HCT116 (cell line): ENCODE measurements around the gene NEK11. TPM values are rescaled to one million over a fixed set of nuclear protein-coding genes. Genes with fewer than 3 reads are reported as not detected.

ENCODE experiments used
- ATAC-seq: fragments of 200-7000 bp; cut with Tn5 transposase; 2 replicates; pipeline ENCODE4 v1.9.1; 2020; ENCODE audit warnings: mild to moderate bottlenecking, moderate library complexity
- BruUV-seq: library from RNA; stranded (reverse); fragments of 400-500 nt; replicated peaks from 2 replicates; lab custom pipeline; 2021; lab: Mats Ljungman, UMichigan
- CTCF ChIA-PET: fragments of 300-600 bp; sonication (Branson Sonifier 250); formaldehyde crosslinking; loops from one replicate; lab custom pipeline; 2021; ENCODE audit warnings: antibody characterized with exemption; lab: Charles Lee
- POLR2A ChIA-PET: fragments of 300-600, 350-600 bp; sonication (Branson Sonifier 250); formaldehyde crosslinking; loops from one replicate; lab custom pipeline; 2021; ENCODE audit warnings: antibody characterized with exemption; lab: Charles Lee
- RAD21 ChIA-PET, 2 experiments: fragments of 300-600 bp; sonication (Branson Sonifier 250); formaldehyde crosslinking; loops; one replicate each; lab custom pipeline; 2023; ENCODE audit warnings: low total read pairs in 2 of 2; ENCODE audit not compliant: uncharacterized antibody in 2 of 2, unreplicated experiment in 2 of 2, low non-redundant PET in 1 of 2; lab: Charles Lee
- DNase-seq: peaks from one replicate; pipeline ENCODE4 v3.0.0-alpha.2; 2010; ENCODE audit warnings: low read depth, low spot score
- H2AFZ ChIP-seq: fragments of 200-600 bp; shearing (Covaris generic), sonication (generic); 2 replicates; pipeline ENCODE4 v1.6.1; 2017; ENCODE audit warnings: low read depth, mixed run types, mixed read lengths, antibody characterized with exemption, low read length; ENCODE audit not compliant: poor library complexity, severe bottlenecking
- H3K27ac ChIP-seq: 2 replicates; pipeline ENCODE4 v1.5.1; 2012; ENCODE audit warnings: low read depth, low read length
- H3K27me3 ChIP-seq: fragments of 200-600 bp; sonication (generic); 2 replicates; pipeline ENCODE4 v1.6.1; 2016; ENCODE audit warnings: mixed run types, low read length, mixed read lengths; ENCODE audit not compliant: insufficient read depth
- H3K36me3 ChIP-seq, 2 experiments: fragments of 200-500 bp in 1 of 2; fragments of 200-600 bp in 1 of 2; sonication (Bioruptor generic) in 1 of 2; sonication (generic) in 1 of 2; 2 replicates each; pipeline versions ENCODE4 v1.5.1 to v1.6.1; 2014 to 2016; ENCODE audit warnings: low read length in 2 of 2, inconsistent platforms in 1 of 2, mixed read lengths in 1 of 2, mixed run types in 1 of 2; ENCODE audit not compliant: insufficient read depth in 2 of 2, control insufficient read depth in 1 of 2
- H3K4me1 ChIP-seq, 2 experiments: fragments of 200-600 bp in 1 of 2; sonication (generic) in 1 of 2; 2 replicates each; pipeline versions ENCODE4 v1.5.1 to v1.6.1; 2012 to 2017; ENCODE audit warnings: low read length in 2 of 2, inconsistent platforms in 1 of 2, mild to moderate bottlenecking in 1 of 2, mixed read lengths in 1 of 2, mixed run types in 1 of 2, moderate library complexity in 1 of 2; ENCODE audit not compliant: insufficient read depth in 2 of 2, control insufficient read depth in 1 of 2
- H3K4me2 ChIP-seq: fragments of 200-600 bp; sonication (generic); 2 replicates; pipeline ENCODE4 v1.6.1; 2017; ENCODE audit warnings: mixed run types, low read length, mixed read lengths
- H3K4me3 ChIP-seq, 2 experiments: fragments of 200-600 bp in 1 of 2; sonication (generic) in 1 of 2; replicated peaks in 1 of 2; 2 replicates each; pipeline ENCODE4 v1.5.1; 2011 to 2016; ENCODE audit warnings: low read length in 2 of 2, control low read depth in 1 of 2, low read depth in 1 of 2, mild to moderate bottlenecking in 1 of 2, mixed read lengths in 1 of 2, mixed run types in 1 of 2
- H3K79me2 ChIP-seq: fragments of 200-600 bp; sonication (generic); 2 replicates; pipeline ENCODE4 v1.6.1; 2017; ENCODE audit warnings: mild to moderate bottlenecking, mixed run types, low read length, moderate library complexity, mixed read lengths; ENCODE audit not compliant: insufficient read depth
- H3K9ac ChIP-seq: fragments of 200-600 bp; sonication (generic); 2 replicates; pipeline ENCODE4 v1.6.1; 2016; ENCODE audit warnings: low read length, mixed read lengths
- H3K9me2 ChIP-seq: fragments of 200-600 bp; sonication (generic), shearing (Covaris generic); 2 replicates; pipeline ENCODE4 v1.6.1; 2017; ENCODE audit warnings: mixed run types, mild to moderate bottlenecking, moderate library complexity; ENCODE audit not compliant: insufficient read depth
- H3K9me3 ChIP-seq, 2 experiments: fragments of 200-500 bp in 1 of 2; fragments of 200-600 bp in 1 of 2; sonication (Bioruptor generic) in 1 of 2; sonication (generic) in 1 of 2; 2 replicates each; pipeline ENCODE4 v1.6.1; 2014 to 2017; ENCODE audit warnings: low read length in 2 of 2, mixed read lengths in 2 of 2, inconsistent platforms in 1 of 2, low read depth in 1 of 2, mild to moderate bottlenecking in 1 of 2, mixed run types in 1 of 2, moderate library complexity in 1 of 2; ENCODE audit not compliant: control insufficient read depth in 1 of 2, insufficient read depth in 1 of 2
- H4K20me1 ChIP-seq: fragments of 200-600 bp; sonication (generic), shearing (Covaris generic); 2 replicates; pipeline ENCODE4 v1.6.1; 2017; ENCODE audit warnings: mixed run types, mild to moderate bottlenecking, moderate library complexity; ENCODE audit not compliant: insufficient read depth
- CTCF ChIP-seq, 3 experiments: fragments of 200-600 bp in 1 of 3; sonication (generic) in 1 of 3; IDR thresholded peaks in 2 of 3; conservative IDR thresholded peaks in 1 of 3; 2 replicates each; pipeline ENCODE4 v1.5.1; 2012 to 2017; ENCODE audit warnings: low read depth in 2 of 3, low read length in 2 of 3, antibody characterized with exemption in 1 of 3, borderline replicate concordance in 1 of 3, control low read depth in 1 of 3, mild to moderate bottlenecking in 1 of 3, mixed read lengths in 1 of 3, mixed run types in 1 of 3, moderate library complexity in 1 of 3; ENCODE audit not compliant: insufficient read depth in 1 of 3
- EGR1 ChIP-seq: IDR thresholded peaks from 2 replicates; pipeline ENCODE4 v1.6.1; 2012; ENCODE audit warnings: low read depth
- EZH2phosphoT487 ChIP-seq: fragments of 200-600 bp; IDR thresholded peaks from 2 replicates; pipeline ENCODE4 v1.6.1; 2018; ENCODE audit warnings: antibody characterized with exemption, borderline replicate concordance
- RAD21 ChIP-seq: IDR thresholded peaks from 2 replicates; pipeline ENCODE4 v1.6.1; 2012; ENCODE audit warnings: low read depth, mild to moderate bottlenecking
- SP1 ChIP-seq: IDR thresholded peaks from 2 replicates; pipeline ENCODE4 v1.6.1; 2012; ENCODE audit warnings: low read depth
- ZBTB33 ChIP-seq: IDR thresholded peaks from 2 replicates; pipeline ENCODE4 v1.6.1; 2011; ENCODE audit warnings: mild to moderate bottlenecking, low read length, moderate library complexity; ENCODE audit not compliant: insufficient replicate concordance; ENCODE audit errors: extremely low read depth
- intact Hi-C: fragments of 100-400 bp; cut with micrococcal nuclease; formaldehyde crosslinking; loops from 2 replicates; pipeline ENCODE4 v1.10.0; 2022
- total RNA-seq: library from RNA; stranded (reverse); gene quantifications from one replicate; pipeline ENCODE4 v1.2.1, GENCODE V29; 2021; ENCODE audit not compliant: unreplicated experiment

The NEK11 gene
- total RNA-seq, 1 experiment from 2014 or later, result 3.1 TPM

- ChIA-PET RAD21 (no interaction called here), POLR2A (no interaction called here), CTCF (no interaction called here)
- ATAC-seq (no peak), DNase-seq (no peak)
- Histone ChIP-seq H3K9me3 (no peaks in the 10 kb centered on the region), H3K9ac (no peak overlapping the region), H3K27ac (no peak overlapping the region), H3K9me2 (no peaks in the 10 kb centered on the region), H2AFZ (no peak overlapping the region), H3K27me3 (no peaks in the 10 kb centered on the region), H3K4me3 (no peak overlapping the region), H3K79me2 (no peaks in the 10 kb centered on the region), H3K36me3 (no peaks in the 10 kb centered on the region), H3K4me2 (no peak overlapping the region), H4K20me1 (no peaks in the 10 kb centered on the region), H3K4me1 (no peaks in the 10 kb centered on the region)
- BruUV-seq, result no TSS peak
- intact Hi-C loops, result no loop called here
- TF ChIP-seq EZH2phosphoT487 (no peak), CTCF (IDR thresholded peaks at IDR 0.05 in 2 of 3, conservative IDR thresholded peaks at IDR 0.05 in 1 of 3; ENCODE audit: borderline replicate concordance in 1 of 3, insufficient read depth in 1 of 3, low read depth in 2 of 3, low read length in 2 of 3) (no peak), EGR1 (no peak), RAD21 (no peak), SP1 (no peak), ZBTB33 (no peak)
These were observed 166.0 kb downstream of the NEK11 start for GRCh38 chr3:131192701-131193100.
